ENCODE results near the gene WNK1.

GRCh38 chr12:884746-885414 lies 132.5 kb downstream of the WNK1 start:
- TF ChIP-seq EZH2 (IDR thresholded peaks at IDR 0.05; ENCODE audit: insufficient read depth, low read length): no peak
- TF ChIP-seq, protein P1, sequence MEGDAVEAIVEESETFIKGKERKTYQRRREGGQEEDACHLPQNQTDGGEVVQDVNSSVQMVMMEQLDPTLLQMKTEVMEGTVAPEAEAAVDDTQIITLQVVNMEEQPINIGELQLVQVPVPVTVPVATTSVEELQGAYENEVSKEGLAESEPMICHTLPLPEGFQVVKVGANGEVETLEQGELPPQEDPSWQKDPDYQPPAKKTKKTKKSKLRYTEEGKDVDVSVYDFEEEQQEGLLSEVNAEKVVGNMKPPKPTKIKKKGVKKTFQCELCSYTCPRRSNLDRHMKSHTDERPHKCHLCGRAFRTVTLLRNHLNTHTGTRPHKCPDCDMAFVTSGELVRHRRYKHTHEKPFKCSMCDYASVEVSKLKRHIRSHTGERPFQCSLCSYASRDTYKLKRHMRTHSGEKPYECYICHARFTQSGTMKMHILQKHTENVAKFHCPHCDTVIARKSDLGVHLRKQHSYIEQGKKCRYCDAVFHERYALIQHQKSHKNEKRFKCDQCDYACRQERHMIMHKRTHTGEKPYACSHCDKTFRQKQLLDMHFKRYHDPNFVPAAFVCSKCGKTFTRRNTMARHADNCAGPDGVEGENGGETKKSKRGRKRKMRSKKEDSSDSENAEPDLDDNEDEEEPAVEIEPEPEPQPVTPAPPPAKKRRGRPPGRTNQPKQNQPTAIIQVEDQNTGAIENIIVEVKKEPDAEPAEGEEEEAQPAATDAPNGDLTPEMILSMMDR (IDR thresholded peaks at IDR 0.05; ENCODE audit: insufficient read depth, low read depth, low read length): no peak

Data from astrocyte (in vitro differentiated cells and primary cell).